Body of pancreas (tissue), 4 donors: ENCODE results near the gene NUTF2. TPM values are rescaled to one million over a fixed set of nuclear protein-coding genes. Genes with fewer than 3 reads are reported as not detected.

Experiments
- ATAC-seq: fragments of 150-250 bp; one replicate; pipeline ENCODE4 v1.9.1; 2016
- DNase-seq, 4 donors: peaks; one replicate each; pipeline ENCODE4 v3.0.0-alpha.2; 2019
- H3K27ac ChIP-seq, 4 donors: fragments of 200-600 bp; sonication (generic); 1 replicate in 3 of 4; 2 replicates in 1 of 4; pipeline versions ENCODE4 v1.5.1 to v1.6.1; 2016 to 2019; ENCODE audit warnings: mild to moderate bottlenecking in 1 of 4, mixed read lengths in 1 of 4, moderate library complexity in 1 of 4
- H3K27me3 ChIP-seq, 2 donors: fragments of 200-600 bp; sonication (generic); one replicate each; pipeline ENCODE4 v1.6.0; 2016; ENCODE audit warnings: mild to moderate bottlenecking in 1 of 2
- H3K36me3 ChIP-seq, 2 donors: fragments of 200-600 bp; sonication (generic); replicated peaks in 1 of 2; 2 replicates each; pipeline ENCODE4 v1.5.1; 2016; ENCODE audit warnings: low read depth in 2 of 2; ENCODE audit not compliant: insufficient read depth in 1 of 2
- H3K4me1 ChIP-seq: fragments of 200-600 bp; sonication (generic); one replicate; pipeline ENCODE4 v1.6.0; 2016
- H3K4me3 ChIP-seq, 2 donors: fragments of 200-600 bp; sonication (generic); 1 replicate in 1 of 2; 2 replicates in 1 of 2; pipeline ENCODE4 v1.5.1; 2016 to 2019
- H3K9me3 ChIP-seq, 3 donors: fragments of 200-600 bp; sonication (generic); 1 replicate in 2 of 3; 2 replicates in 1 of 3; pipeline ENCODE4 v1.5.1; 2016
- POLR2A ChIP-seq, 3 donors: fragments of 450-650 bp; IDR thresholded peaks; one replicate each; pipeline ENCODE4 v1.6.1; 2016; ENCODE audit warnings: antibody characterized with exemption in 3 of 3, mild to moderate bottlenecking in 2 of 3
- WGBS, 2 donors: methylation state at CpG; one replicate each; pipeline ENCODE4 v1.1.5; 2017; 5-methylcytosine and 5-hydroxymethylcytosine counted together
- intact Hi-C: fragments of 100-400 bp; cut with DNase I; formaldehyde crosslinking; loops from one replicate; pipeline ENCODE4 v1.15.1; 2023
- total RNA-seq, 2 donors: library from RNA; depleted of rRNA; stranded (reverse); fragments of >200 nt; gene quantifications; one replicate each; pipeline ENCODE4 v1.1.0, GENCODE V29; 2016
- TF ChIP-seq, protein P1 (sequence below), 7 experiments: fragments of 450-650 bp in 4 of 7; fragments of 200-600 bp in 3 of 7; sonication (generic) in 3 of 7; IDR thresholded peaks; one replicate each; pipeline ENCODE4 v1.5.1; 2016 to 2019; ENCODE audit warnings: antibody characterized with exemption in 7 of 7

Gene NUTF2
- total RNA-seq, 2 donors from 2014 or later = 39.2 to 42.8 TPM

DNA sequence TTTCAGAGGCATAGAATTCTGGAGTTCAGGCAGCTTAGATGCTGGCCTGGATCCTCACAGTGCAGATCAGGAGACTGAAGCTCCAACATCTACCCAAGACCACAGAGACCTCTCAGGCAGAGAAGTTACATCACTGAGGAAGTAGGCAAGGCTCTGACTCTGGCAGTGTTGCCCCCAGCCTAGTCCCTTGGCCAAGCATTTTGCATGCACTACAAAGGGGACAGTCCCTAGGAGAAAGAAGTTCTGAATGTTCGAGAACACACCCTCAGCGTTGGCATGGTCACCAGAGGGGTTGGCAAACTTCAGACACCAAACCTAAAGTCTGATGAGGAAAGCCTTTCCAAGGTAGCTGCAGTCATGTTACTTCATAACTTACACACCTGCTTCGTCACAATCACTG is 42.8 kb upstream of the NUTF2 start:
- 92 to 100% methylated on average over 3 of the region's 3 CpGs for WGBS, 2 donors
- no peaks in the 10 kb centered on the region for H3K27me3 ChIP-seq
- no peaks in the 10 kb centered on the region for H3K36me3 ChIP-seq
- no peaks in the 10 kb centered on the region for H3K9me3 ChIP-seq
- DNase-seq (no peak), ATAC-seq (no peak)
- no peak for TF ChIP-seq POLR2A (IDR thresholded peaks at IDR 0.05)
- TF ChIP-seq, protein P1, sequence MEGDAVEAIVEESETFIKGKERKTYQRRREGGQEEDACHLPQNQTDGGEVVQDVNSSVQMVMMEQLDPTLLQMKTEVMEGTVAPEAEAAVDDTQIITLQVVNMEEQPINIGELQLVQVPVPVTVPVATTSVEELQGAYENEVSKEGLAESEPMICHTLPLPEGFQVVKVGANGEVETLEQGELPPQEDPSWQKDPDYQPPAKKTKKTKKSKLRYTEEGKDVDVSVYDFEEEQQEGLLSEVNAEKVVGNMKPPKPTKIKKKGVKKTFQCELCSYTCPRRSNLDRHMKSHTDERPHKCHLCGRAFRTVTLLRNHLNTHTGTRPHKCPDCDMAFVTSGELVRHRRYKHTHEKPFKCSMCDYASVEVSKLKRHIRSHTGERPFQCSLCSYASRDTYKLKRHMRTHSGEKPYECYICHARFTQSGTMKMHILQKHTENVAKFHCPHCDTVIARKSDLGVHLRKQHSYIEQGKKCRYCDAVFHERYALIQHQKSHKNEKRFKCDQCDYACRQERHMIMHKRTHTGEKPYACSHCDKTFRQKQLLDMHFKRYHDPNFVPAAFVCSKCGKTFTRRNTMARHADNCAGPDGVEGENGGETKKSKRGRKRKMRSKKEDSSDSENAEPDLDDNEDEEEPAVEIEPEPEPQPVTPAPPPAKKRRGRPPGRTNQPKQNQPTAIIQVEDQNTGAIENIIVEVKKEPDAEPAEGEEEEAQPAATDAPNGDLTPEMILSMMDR (IDR thresholded peaks at IDR 0.05) = no peak
- H3K4me3 ChIP-seq = no peak overlapping the region
- no peak overlapping the region for H3K27ac ChIP-seq
- peaks cover 38% of the 10 kb centered on the region for H3K4me1 ChIP-seq
- intact Hi-C loops = no loop called here

GRCh38 chr16:67804853-67805542 is 41.7 kb upstream of the NUTF2 start:
- no peaks in the 10 kb centered on the region for H3K9me3 ChIP-seq
- TF ChIP-seq POLR2A (IDR thresholded peaks at IDR 0.05) = no peak
- TF ChIP-seq, protein P1 (IDR thresholded peaks at IDR 0.05) = no peak
- peak overlapping the region in 2 of 4 donors; percentile 89 to 91 for H3K27ac ChIP-seq
- no peak for ATAC-seq
- peaks cover 38% of the 10 kb centered on the region for H3K4me1 ChIP-seq
- WGBS, 2 donors = 34 to 47% methylated on average over 4 of the region's 4 CpGs
- DNase-seq = no peak
- H3K36me3 ChIP-seq = no peaks in the 10 kb centered on the region
- H3K4me3 ChIP-seq = no peak overlapping the region
- H3K27me3 ChIP-seq = no peaks in the 10 kb centered on the region
- intact Hi-C loops = no loop called here

GRCh38 chr16:67805718-67806427 is 40.9 kb upstream of the NUTF2 start:
- intact Hi-C loops = no loop called here
- H3K4me3 ChIP-seq = peak overlapping the region; percentile 66 to 91
- WGBS, 2 donors = 0 to 1% methylated on average over 1 to 26 of the region's 26 CpGs
- H3K36me3 ChIP-seq = no peaks in the 10 kb centered on the region
- peaks cover 37% of the 10 kb centered on the region for H3K4me1 ChIP-seq
- DNase-seq (peak in 2 of 4 donors; percentile 36 to 41), ATAC-seq (peak; percentile 2)
- no peaks in the 10 kb centered on the region for H3K9me3 ChIP-seq
- H3K27ac ChIP-seq = peak overlapping the region; percentile 39 to 91 (median 83)
- TF ChIP-seq, protein P1 (IDR thresholded peaks at IDR 0.05) = no peak
- no peak for TF ChIP-seq POLR2A (IDR thresholded peaks at IDR 0.05)
- H3K27me3 ChIP-seq = no peaks in the 10 kb centered on the region

- peak within 1 kb of the TSS; percentile 39 to 91 (median 83) for H3K27ac ChIP-seq
- WGBS, 2 donors = 0% methylated on average over 2 to 37 of the region's 54 CpGs
- TF ChIP-seq, protein P1 (IDR thresholded peaks at IDR 0.05) = no peak
- peak; percentile 66 to 92 (median 91) for TF ChIP-seq POLR2A (IDR thresholded peaks at IDR 0.05)
Observed at GRCh38 chr16:67806428-67807147, 40.1 kb upstream of the NUTF2 start, which contains the start of the genes RANBP10 and TSNAXIP1. RANBP10 (minus strand) TSS chr16:67806560; CDS start chr16:67806536, 24 bp downstream. TSNAXIP1 (plus strand) TSS chr16:67806889; CDS start chr16:67807150, 261 bp downstream.

More at GRCh38 chr16:67806428-67807147, 40.1 kb upstream of the NUTF2 start, which contains the start of the genes RANBP10 and TSNAXIP1:
- H3K4me1 ChIP-seq = peaks cover 30% of the 10 kb centered on the region
- peak; percentile 97 to 99 (median 98) for DNase-seq
- peak within 1 kb of the TSS; percentile 66 to 91 for H3K4me3 ChIP-seq
- no peaks in the 10 kb centered on the region for H3K27me3 ChIP-seq
- H3K36me3 ChIP-seq = no peaks in the 10 kb centered on the region
- H3K9me3 ChIP-seq = no peaks in the 10 kb centered on the region
- peak; percentile 96 for ATAC-seq
- intact Hi-C loops = no loop called here
